ENCODE data around the gene CAMKV. TPM values are rescaled to one million over a fixed set of nuclear protein-coding genes. Genes with fewer than 3 reads are reported as not detected.

The CAMKV gene
- total RNA-seq, 2 experiments from 2014 or later, result 0.28 TPM; not detected in 1

DNA sequence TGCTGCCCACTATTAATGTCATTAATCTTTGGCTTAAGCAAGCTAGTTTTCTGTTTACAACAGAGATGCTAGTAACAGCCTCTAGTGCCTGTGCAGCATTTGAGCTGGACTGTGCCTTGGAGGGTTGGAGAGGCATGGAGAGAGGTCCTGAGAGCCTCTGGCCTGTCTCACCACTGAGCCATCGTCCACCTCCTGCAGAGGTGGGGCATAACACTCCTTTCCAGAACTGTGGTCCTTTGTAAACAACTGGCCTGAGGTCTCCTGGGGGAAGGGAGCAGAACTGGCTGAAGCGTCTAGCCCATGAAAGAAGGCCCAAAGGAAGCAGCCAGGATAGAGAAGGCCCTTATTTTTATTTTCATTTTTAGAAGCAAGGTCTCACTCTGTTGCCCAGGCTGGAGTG is 10.0 kb upstream of the CAMKV start:
- ChIA-PET POLR2A (no interaction called here), CTCF (interaction anchor here (0.6 kb wide), 1 partner anchor 69 kb away, joined by 3 read pairs; no protein-coding TSS in a partner anchor)
- H3K4me3 ChIP-seq (ENCODE audit: low read length), result no peak overlapping the region
- no peak for ATAC-seq (ENCODE audit: poor library complexity)
- H3K4me1 ChIP-seq (ENCODE audit: insufficient read depth, low read length), result no peaks in the 10 kb centered on the region
- Mint-ChIP-seq H3K4me1 (ENCODE audit: low read depth) (no peaks in the 10 kb centered on the region), H3K36me3 (ENCODE audit: low read depth) (no peaks in the 10 kb centered on the region), H3K27me3 (no peaks in the 10 kb centered on the region), H3K4me3 (no peak overlapping the region), H3K9me3 (no peaks in the 10 kb centered on the region), H3K27ac (no peak overlapping the region)
- TF ChIP-seq, protein P1, sequence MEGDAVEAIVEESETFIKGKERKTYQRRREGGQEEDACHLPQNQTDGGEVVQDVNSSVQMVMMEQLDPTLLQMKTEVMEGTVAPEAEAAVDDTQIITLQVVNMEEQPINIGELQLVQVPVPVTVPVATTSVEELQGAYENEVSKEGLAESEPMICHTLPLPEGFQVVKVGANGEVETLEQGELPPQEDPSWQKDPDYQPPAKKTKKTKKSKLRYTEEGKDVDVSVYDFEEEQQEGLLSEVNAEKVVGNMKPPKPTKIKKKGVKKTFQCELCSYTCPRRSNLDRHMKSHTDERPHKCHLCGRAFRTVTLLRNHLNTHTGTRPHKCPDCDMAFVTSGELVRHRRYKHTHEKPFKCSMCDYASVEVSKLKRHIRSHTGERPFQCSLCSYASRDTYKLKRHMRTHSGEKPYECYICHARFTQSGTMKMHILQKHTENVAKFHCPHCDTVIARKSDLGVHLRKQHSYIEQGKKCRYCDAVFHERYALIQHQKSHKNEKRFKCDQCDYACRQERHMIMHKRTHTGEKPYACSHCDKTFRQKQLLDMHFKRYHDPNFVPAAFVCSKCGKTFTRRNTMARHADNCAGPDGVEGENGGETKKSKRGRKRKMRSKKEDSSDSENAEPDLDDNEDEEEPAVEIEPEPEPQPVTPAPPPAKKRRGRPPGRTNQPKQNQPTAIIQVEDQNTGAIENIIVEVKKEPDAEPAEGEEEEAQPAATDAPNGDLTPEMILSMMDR (IDR thresholded peaks at IDR 0.05), result no peak
- no peaks in the 10 kb centered on the region for H3K9me3 ChIP-seq (ENCODE audit: control insufficient read depth in 1 of 2, insufficient read depth in 1 of 2, low read length in 2 of 2)
- no peak for DNase-seq
- H3K36me3 ChIP-seq (ENCODE audit: insufficient read depth, low read length), result no peaks in the 10 kb centered on the region
- intact Hi-C loops (cut with DNase I, micrococcal nuclease), result no loop called here
- no peaks in the 10 kb centered on the region for H3K27me3 ChIP-seq (ENCODE audit: control insufficient read depth in 1 of 2, insufficient read depth in 2 of 2, low read length in 2 of 2)
- no peak overlapping the region for H3K27ac ChIP-seq (ENCODE audit: low read depth in 1 of 2, low read length in 2 of 2)

- POLR2A ChIA-PET, result no interaction called here
- H3K4me1 ChIP-seq (ENCODE audit: insufficient read depth, low read length), result no peaks in the 10 kb centered on the region
- H3K4me3 Mint-ChIP-seq, result no peak overlapping the region
Measured at GRCh38 chr3:49878686-49879085, 9.0 kb upstream of the CAMKV start.

DNA sequence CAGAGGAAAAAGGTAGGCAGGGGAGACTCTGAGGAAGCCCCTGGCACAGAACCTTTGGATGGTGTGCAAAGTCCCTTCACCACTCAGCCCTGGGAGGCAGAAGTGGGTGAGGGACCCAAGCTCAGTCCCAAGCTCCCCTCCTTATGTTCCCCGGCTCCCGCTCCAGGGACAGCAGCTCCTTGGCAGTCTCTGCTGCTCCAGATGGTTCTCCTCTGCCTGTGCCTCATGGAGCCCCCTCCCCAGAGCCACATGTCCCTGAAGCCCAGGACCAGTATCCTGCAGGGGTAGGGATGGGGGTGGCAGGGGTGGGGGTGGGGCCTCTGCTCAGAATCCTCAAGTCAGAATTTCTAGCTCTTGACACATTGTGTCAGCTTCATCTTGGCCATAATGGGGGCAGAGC is 8.0 kb upstream of the CAMKV start:
- no peak for DNase-seq
- peaks cover 8% of the 10 kb centered on the region for H3K4me1 ChIP-seq (ENCODE audit: insufficient read depth, low read length)
- no peak overlapping the region for H3K4me3 ChIP-seq (ENCODE audit: low read length)
- H3K27ac Mint-ChIP-seq, result no peak overlapping the region
- CTCF ChIA-PET, result no interaction called here
- POLR2A ChIA-PET, result no interaction called here
- no peaks in the 10 kb centered on the region for H3K36me3 Mint-ChIP-seq (ENCODE audit: low read depth)
- H3K9me3 ChIP-seq (ENCODE audit: control insufficient read depth in 1 of 2, insufficient read depth in 1 of 2, low read length in 2 of 2), result no peaks in the 10 kb centered on the region
- H3K27me3 Mint-ChIP-seq, result no peaks in the 10 kb centered on the region
- intact Hi-C loops (cut with DNase I, micrococcal nuclease), result no loop called here
- H3K4me3 Mint-ChIP-seq, result no peak overlapping the region
- no peaks in the 10 kb centered on the region for H3K9me3 Mint-ChIP-seq
- TF ChIP-seq, protein P1 (IDR thresholded peaks at IDR 0.05), result no peak
- H3K4me1 Mint-ChIP-seq (ENCODE audit: low read depth), result no peaks in the 10 kb centered on the region
- H3K27ac ChIP-seq (ENCODE audit: low read depth in 1 of 2, low read length in 2 of 2), result no peak overlapping the region
- no peak for ATAC-seq (ENCODE audit: poor library complexity)
- no peaks in the 10 kb centered on the region for H3K36me3 ChIP-seq (ENCODE audit: insufficient read depth, low read length)
- H3K27me3 ChIP-seq (ENCODE audit: control insufficient read depth in 1 of 2, insufficient read depth in 2 of 2, low read length in 2 of 2), result no peaks in the 10 kb centered on the region

More at GRCh38 chr3:49878686-49879085, 9.0 kb upstream of the CAMKV start:
- intact Hi-C loops (cut with DNase I, micrococcal nuclease), result no loop called here
- Histone ChIP-seq H3K9me3 (ENCODE audit: control insufficient read depth in 1 of 2, insufficient read depth in 1 of 2, low read length in 2 of 2) (no peaks in the 10 kb centered on the region), H3K4me3 (ENCODE audit: low read length) (no peak overlapping the region), H3K36me3 (ENCODE audit: insufficient read depth, low read length) (no peaks in the 10 kb centered on the region), H3K27me3 (ENCODE audit: control insufficient read depth in 1 of 2, insufficient read depth in 2 of 2, low read length in 2 of 2) (no peaks in the 10 kb centered on the region), H3K27ac (ENCODE audit: low read depth in 1 of 2, low read length in 2 of 2) (no peak overlapping the region)
- Mint-ChIP-seq H3K9me3 (no peaks in the 10 kb centered on the region), H3K4me1 (ENCODE audit: low read depth) (no peaks in the 10 kb centered on the region), H3K27ac (no peak overlapping the region), H3K27me3 (no peaks in the 10 kb centered on the region), H3K36me3 (ENCODE audit: low read depth) (no peaks in the 10 kb centered on the region)
- ATAC-seq (ENCODE audit: poor library complexity), result no peak
- DNase-seq, result no peak
- CTCF ChIA-PET, result no interaction called here
- TF ChIP-seq, protein P1 (IDR thresholded peaks at IDR 0.05), result no peak

All from CD4-positive, alpha-beta T cell (primary cell).